Liver (tissue), 3 donors: Measurements from ENCODE around the gene CBX4.

Source experiments
- ATF3 ChIP-seq: IDR thresholded peaks from 2 replicates; pipeline ENCODE4 v1.6.1; 2016; ENCODE audit warnings: antibody characterized with exemption
- CTCF ChIP-seq: fragments of 150-350 bp; IDR thresholded peaks from 2 replicates; pipeline ENCODE4 v1.5.1; 2017; ENCODE audit warnings: improper control_type of control experiment, low read depth, low read length; ENCODE audit not compliant: missing input control
- EGR1 ChIP-seq, 2 donors: IDR thresholded peaks; 2 replicates each; pipeline ENCODE4 v1.6.1; 2016 to 2018; ENCODE audit warnings: antibody characterized with exemption in 2 of 2, low read depth in 2 of 2
- GABPA ChIP-seq, 2 donors: IDR thresholded peaks in 1 of 2; conservative IDR thresholded peaks in 1 of 2; 2 replicates each; pipeline ENCODE4 v1.6.1; 2016; ENCODE audit warnings: antibody characterized with exemption in 2 of 2, mild to moderate bottlenecking in 1 of 2, moderate library complexity in 1 of 2
- HNF4A ChIP-seq, 2 donors: conservative IDR thresholded peaks; 2 replicates each; pipeline ENCODE4 v1.6.1; 2016; ENCODE audit warnings: antibody characterized with exemption in 2 of 2, mild to moderate bottlenecking in 2 of 2
- JUND ChIP-seq, 2 donors: IDR thresholded peaks; 2 replicates each; pipeline ENCODE4 v1.6.1; 2016; ENCODE audit warnings: antibody characterized with exemption in 2 of 2
- MAX ChIP-seq: IDR thresholded peaks from 2 replicates; pipeline ENCODE4 v1.6.1; 2016; ENCODE audit warnings: antibody characterized with exemption
- RAD21 ChIP-seq, 2 donors: IDR thresholded peaks; 2 replicates each; pipeline ENCODE4 v1.6.1; 2016; ENCODE audit warnings: antibody characterized with exemption in 2 of 2, mild to moderate bottlenecking in 2 of 2
- REST ChIP-seq: IDR thresholded peaks from 2 replicates; pipeline ENCODE4 v1.6.1; 2016; ENCODE audit warnings: antibody characterized with exemption, mild to moderate bottlenecking
- RXRA ChIP-seq, 2 donors: IDR thresholded peaks; 2 replicates each; pipeline ENCODE4 v1.6.1; 2017 to 2018; ENCODE audit warnings: antibody characterized with exemption in 2 of 2, mild to moderate bottlenecking in 1 of 2
- SP1 ChIP-seq: IDR thresholded peaks from 2 replicates; pipeline ENCODE4 v1.6.1; 2018; ENCODE audit warnings: antibody characterized with exemption, mild to moderate bottlenecking
- TAF1 ChIP-seq: conservative IDR thresholded peaks from 2 replicates; pipeline ENCODE4 v1.6.1; 2016; ENCODE audit warnings: antibody characterized with exemption, mild to moderate bottlenecking
- YY1 ChIP-seq: IDR thresholded peaks from 2 replicates; pipeline ENCODE4 v1.6.1; 2016; ENCODE audit warnings: antibody characterized with exemption, mild to moderate bottlenecking
- donor health status: healthy.
- donor health status: healthy.

GRCh38 chr17:79809530-79810129 lies 29.6 kb downstream of the CBX4 start:
- TF ChIP-seq JUND (IDR thresholded peaks at IDR 0.05) (no peak), CTCF (no peak), MAX (no peak), TAF1 (no peak), ATF3 (no peak), YY1 (no peak), EGR1 (IDR thresholded peaks at IDR 0.05; ENCODE audit: low read depth in 2 of 2) (no peak), REST (no peak), SP1 (no peak), RAD21 (IDR thresholded peaks at IDR 0.05) (no peak), GABPA (IDR thresholded peaks at IDR 0.05 in 1 of 2, conservative IDR thresholded peaks at IDR 0.05 in 1 of 2) (no peak), HNF4A (conservative IDR thresholded peaks at IDR 0.05) (no peak), RXRA (IDR thresholded peaks at IDR 0.05) (no peak)
